GDM1 (cell line): ENCODE data around the gene LARP6.
"Not testable (repeated sequence)": the region's sequence is repeated elsewhere in the genome, so short reads cannot be mapped to it uniquely, and the experiment has no call there.

ENCODE experiments used
- DNase-seq: peaks from one replicate; lab custom pipeline; 2025; lab: John Stamatoyannopoulos, UW

The LARP6 gene

GRCh38 chr15:70853973-70854665 lies at the start of gene LARP6:
Gene LARP6 (minus strand): TSS chr15:70854157. CDS start chr15:70854088, 69 bp downstream.
- DNase-seq = no peak

GRCh38 chr15:70902107-70902506 lies 48.1 kb upstream of the LARP6 start:
- DNase-seq = no peak

- DNase-seq = no peak
These were observed 39.1 kb upstream of the LARP6 start for GRCh38 chr15:70892912-70893560.

- no peak for DNase-seq
These were observed 38.3 kb upstream of the LARP6 start, which contains the start of the genes LRRC49 and THAP10 for GRCh38 chr15:70892002-70892911. Gene LRRC49 (plus strand): TSS chr15:70892826. CDS start chr15:70892895, 69 bp downstream. Gene THAP10 (minus strand): TSS chr15:70892433. CDS start chr15:70892272, 161 bp downstream.

- no peak for DNase-seq
These were observed 28.4 kb upstream of the LARP6 start for GRCh38 chr15:70882361-70882760.

GRCh38 chr15:70880781-70881180 lies 26.8 kb upstream of the LARP6 start:
- DNase-seq = no peak

GRCh38 chr15:70879401-70879800 lies 25.4 kb upstream of the LARP6 start:
- DNase-seq = no peak

GRCh38 chr15:70876683-70877082 lies 22.7 kb upstream of the LARP6 start:
- DNase-seq = no peak

- DNase-seq = no peak
These were observed 22.1 kb upstream of the LARP6 start for GRCh38 chr15:70876011-70876410.

- no peak for DNase-seq
These were observed 21.2 kb upstream of the LARP6 start for GRCh38 chr15:70875001-70875782.

GRCh38 chr15:70873232-70874054 lies 19.5 kb upstream of the LARP6 start:
- no peak for DNase-seq

- DNase-seq = not testable (repeated sequence)
These were observed 17.5 kb upstream of the LARP6 start for GRCh38 chr15:70871490-70871889.

GRCh38 chr15:70870051-70870450 lies 16.1 kb upstream of the LARP6 start:
- DNase-seq = no peak

GRCh38 chr15:70869346-70869745 lies 15.4 kb upstream of the LARP6 start:
- DNase-seq = no peak

GRCh38 chr15:70867911-70868467 lies 14.0 kb upstream of the LARP6 start:
- no peak for DNase-seq

- DNase-seq = no peak
These were observed 13.2 kb upstream of the LARP6 start for GRCh38 chr15:70866982-70867641.

GRCh38 chr15:70863450-70864218 lies 9.7 kb upstream of the LARP6 start:
- DNase-seq = no peak

GRCh38 chr15:70859998-70860397 lies 6.0 kb upstream of the LARP6 start:
- no peak for DNase-seq

- no peak for DNase-seq
These were observed 5.5 kb upstream of the LARP6 start for GRCh38 chr15:70859322-70859908.
